ENCODE measurements around the gene KLF2.

- no peak for TF ChIP-seq POLR2A (IDR thresholded peaks at IDR 0.05)
- TF ChIP-seq, protein P1, sequence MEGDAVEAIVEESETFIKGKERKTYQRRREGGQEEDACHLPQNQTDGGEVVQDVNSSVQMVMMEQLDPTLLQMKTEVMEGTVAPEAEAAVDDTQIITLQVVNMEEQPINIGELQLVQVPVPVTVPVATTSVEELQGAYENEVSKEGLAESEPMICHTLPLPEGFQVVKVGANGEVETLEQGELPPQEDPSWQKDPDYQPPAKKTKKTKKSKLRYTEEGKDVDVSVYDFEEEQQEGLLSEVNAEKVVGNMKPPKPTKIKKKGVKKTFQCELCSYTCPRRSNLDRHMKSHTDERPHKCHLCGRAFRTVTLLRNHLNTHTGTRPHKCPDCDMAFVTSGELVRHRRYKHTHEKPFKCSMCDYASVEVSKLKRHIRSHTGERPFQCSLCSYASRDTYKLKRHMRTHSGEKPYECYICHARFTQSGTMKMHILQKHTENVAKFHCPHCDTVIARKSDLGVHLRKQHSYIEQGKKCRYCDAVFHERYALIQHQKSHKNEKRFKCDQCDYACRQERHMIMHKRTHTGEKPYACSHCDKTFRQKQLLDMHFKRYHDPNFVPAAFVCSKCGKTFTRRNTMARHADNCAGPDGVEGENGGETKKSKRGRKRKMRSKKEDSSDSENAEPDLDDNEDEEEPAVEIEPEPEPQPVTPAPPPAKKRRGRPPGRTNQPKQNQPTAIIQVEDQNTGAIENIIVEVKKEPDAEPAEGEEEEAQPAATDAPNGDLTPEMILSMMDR (IDR thresholded peaks at IDR 0.05): no peak
These were observed 2.5 kb downstream of the KLF2 start for GRCh38 chr19:16327169-16327475.
